Activated T-helper 1 cell treated with anti-CD3 and anti-CD28 coated beads, Interleukin-2, amount 50 U/mL, for 16 hours (primary cell): ENCODE results near the gene TAS1R3.

ENCODE experiments used
- DNase-seq, 2 donors: peaks; one replicate each; pipeline ENCODE4 v3.0.0-alpha.2; 2020; ENCODE audit warnings: low read depth in 1 of 2, low spot score in 1 of 2

TAS1R3 gene

GRCh38 chr1:1331068-1331965 lies at the start of gene TAS1R3:
Gene TAS1R3, plus strand, starts transcription at chr1:1331280. Its CDS starts 66 bp downstream, at chr1:1331346.
- DNase-seq = no peak

DNA sequence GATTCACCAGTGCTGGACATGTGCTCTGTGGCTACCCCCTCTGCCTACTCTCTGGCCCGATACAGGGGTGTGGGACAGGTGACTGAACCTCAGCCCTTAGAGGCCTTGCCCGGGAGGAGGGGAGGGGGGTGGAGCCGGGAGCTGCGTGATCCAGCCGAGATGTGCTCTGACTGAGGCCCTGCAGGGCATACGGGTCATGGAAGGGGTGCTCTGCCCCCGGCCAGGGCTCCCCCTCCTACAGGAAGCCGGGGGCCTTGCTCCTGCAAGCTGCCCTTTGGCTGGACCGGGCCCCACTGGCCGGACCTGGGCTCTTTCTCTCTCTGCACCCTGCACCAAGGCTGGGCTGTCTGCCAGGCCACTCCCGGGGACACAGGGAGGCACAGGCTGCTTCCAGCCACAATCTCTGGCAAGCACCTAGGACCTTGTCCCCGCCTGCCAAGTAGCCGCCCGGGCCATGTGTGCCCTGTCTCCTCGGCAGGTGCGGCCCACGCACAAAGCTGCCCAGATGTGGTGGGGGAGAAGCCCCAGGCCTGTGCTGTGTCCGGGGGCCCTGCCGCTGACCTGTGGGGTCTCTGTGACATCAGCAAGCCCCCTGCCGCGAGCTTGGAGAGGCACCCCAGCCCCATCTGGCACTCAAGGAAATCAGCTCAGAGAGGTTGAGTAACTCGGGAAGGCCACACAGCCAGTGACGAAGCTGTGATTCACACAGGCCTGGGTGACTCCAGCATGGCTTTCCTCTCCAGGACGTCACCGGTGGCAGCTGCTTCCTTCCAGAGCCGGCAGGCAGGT lies 49.4 kb upstream of the TAS1R3 start:
- no peak for DNase-seq

- no peak for DNase-seq
Observed at GRCh38 chr1:1282998-1283397, 48.1 kb upstream of the TAS1R3 start.

DNA sequence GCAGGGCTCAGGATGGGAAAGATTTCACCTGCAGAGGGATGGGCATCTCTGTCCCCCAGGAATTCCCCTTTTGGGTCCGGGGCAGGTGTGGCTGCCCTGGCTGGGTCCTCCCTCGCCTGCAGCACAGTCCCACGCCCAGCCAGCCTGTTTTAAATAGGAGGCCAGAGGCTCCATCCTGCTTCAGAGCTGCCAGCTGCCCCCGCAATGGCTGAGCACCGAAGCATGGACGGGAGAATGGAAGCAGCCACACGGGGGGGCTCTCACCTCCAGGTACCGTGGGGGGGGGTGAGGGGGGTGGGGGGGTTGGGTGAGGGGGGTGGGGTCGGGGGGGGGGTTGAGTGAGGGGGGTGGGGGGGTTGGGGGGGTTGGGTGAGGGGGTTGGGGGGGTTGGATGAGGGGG lies 47.3 kb upstream of the TAS1R3 start:
- DNase-seq = no peak

- no peak for DNase-seq
Observed at GRCh38 chr1:1284221-1285101, 46.6 kb upstream of the TAS1R3 start.

DNA sequence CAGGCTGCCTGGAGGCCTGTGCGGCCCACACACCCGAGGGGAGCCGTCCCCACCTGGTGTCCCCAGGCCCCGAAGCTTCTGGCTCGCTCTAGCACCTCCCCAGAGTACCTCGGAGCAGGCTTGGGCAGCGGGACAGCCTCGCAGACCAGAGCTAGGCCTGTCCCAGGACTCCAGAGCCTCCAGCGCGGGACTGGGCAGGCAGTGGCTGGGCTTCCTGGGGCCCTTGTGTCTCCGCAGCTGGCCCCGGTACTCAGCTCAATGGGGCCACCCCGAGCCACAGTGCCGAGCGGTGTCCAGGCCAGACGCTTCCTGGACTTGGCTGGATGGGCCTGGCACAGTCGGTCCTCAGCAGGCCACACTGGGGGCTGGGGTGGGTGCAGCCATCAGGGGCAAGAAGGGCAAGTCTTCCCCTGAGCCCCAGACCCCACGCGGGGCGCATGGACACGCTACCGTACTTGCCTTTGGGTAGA lies 45.9 kb upstream of the TAS1R3 start:
- no peak for DNase-seq

- DNase-seq = no peak
Observed at GRCh38 chr1:1285611-1286311, 45.3 kb upstream of the TAS1R3 start.

DNA sequence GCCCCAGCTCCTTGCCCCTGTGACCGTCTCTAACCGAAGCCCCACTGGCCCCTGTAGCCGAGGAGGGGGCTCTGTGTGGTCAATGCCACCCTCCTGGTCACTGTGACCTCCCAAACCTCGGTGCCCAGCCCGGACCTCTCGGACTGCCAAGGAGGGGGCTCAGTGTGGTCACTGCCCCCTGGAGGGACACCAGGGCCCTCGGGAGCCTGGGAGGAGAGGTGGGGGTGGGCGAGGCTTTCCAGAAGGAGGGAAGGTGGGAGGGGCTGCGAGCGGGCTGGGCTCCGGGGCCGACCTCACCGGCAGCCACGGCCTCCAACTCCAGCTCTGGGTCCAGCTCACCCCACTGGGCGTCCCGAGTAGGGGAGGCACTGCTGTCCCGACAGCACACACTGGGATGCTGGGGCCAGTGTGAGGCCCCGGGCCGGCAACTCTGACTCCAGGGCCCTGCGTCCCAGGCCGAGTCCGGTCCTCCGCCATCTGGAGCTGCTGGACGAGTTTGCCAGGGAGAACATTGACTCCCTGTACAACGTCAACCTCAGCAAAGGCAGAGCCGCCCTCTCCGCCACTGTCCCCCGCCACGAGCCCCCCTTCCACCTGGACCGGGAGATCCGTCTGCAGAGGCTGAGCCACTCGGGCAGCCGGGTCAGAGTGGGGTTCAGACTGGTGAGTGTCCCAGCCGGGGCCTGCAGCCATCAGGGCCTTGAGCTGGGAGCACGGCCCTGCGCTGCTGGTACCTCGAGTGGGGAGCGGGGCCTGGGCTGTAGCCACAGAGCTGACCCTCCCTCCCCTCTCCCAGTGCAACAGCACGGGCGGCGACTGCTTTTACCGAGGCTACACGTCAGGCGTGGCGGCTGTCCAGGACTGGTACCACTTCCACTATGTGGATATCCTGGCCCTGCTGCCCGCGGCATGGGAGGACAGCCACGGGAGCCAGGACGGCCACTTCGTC lies 44.5 kb upstream of the TAS1R3 start:
- DNase-seq = no peak

DNA sequence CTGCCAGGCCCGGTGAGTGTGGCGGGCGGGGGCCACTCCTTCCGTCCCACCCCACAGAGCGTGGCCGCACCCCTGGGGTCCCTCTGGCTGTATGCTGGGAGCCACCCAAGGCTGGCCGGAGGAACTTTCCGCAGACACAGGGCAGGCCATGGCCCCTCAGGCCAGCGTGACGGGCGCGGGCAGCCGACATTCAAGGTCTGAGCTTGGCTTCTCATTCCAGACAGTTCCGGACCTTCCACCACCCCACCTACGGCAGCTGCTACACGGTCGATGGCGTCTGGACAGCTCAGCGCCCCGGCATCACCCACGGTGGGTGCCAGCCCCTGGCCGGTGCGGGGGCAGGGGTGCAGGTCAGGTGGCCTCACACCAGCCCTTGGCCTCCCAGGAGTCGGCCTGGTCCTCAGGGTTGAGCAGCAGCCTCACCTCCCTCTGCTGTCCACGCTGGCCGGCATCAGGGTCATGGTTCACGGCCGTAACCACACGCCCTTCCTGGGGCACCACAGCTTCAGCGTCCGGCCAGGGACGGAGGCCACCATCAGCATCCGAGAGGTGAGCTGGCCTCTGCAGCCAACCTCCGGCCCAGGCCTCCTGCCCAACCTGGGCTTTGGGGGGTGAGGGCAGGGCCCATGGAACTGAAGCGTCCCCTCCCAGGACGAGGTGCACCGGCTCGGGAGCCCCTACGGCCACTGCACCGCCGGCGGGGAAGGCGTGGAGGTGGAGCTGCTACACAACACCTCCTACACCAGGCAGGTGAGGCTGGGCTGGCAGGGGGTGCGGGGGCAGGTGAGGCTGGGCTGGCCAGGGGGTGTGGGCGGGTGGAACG lies 43.6 kb upstream of the TAS1R3 start:
- no peak for DNase-seq

- DNase-seq = peak in 1 of 2 donors; percentile 34
Observed at GRCh38 chr1:1290238-1290731, 40.8 kb upstream of the TAS1R3 start.

GRCh38 chr1:1291023-1291528 lies 40.0 kb upstream of the TAS1R3 start:
- DNase-seq = no peak

- peak; percentile 34 to 45 for DNase-seq
Observed at GRCh38 chr1:1291548-1292441, 39.3 kb upstream of the TAS1R3 start.

DNA sequence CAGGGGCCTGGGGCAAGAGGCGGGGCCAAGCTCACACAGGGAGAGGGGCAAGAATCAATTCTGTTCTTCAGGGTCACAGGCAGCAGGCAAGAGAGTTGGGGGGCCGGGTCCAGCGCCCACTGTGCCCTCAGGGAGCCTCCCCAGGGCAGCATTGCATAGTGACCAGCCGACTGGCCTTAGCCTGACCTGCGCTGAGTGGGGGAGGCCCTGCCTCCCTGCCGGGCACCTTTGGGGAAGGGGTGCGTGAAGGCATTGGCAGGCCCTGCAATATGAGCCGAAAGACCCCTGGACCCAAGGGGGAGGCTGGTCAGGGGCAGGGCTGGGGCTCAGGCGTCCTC lies 38.7 kb upstream of the TAS1R3 start:
- no peak for DNase-seq

DNA sequence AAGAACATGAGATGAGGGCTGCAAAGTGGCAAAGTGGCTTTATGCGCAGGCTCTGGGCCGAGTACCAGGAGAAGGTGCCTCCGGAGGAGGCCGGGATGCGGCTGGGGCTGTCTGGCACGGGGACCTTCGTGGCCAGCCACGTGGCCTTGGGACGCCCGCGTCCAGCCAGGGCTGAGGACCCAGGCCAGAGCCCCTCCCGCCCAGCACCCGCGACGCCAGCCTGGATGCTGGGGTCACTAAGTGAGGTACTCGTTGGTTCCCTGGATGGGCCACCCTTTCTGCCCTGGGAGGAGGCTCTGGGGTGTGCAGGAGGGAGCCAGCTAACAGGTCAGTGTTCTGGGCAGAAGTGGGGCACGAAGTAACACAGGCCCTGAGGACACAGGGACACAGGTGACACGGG lies 38.2 kb upstream of the TAS1R3 start:
- no peak for DNase-seq

- DNase-seq = no peak
Observed at GRCh38 chr1:1293263-1294249, 37.5 kb upstream of the TAS1R3 start.
